GM12801 (cell line): ENCODE measurements around the gene SNRNP48.

Source experiments
- TF ChIP-seq, protein P1 (sequence below): IDR thresholded peaks from one replicate; pipeline ENCODE4 v1.5.1; 2011; ENCODE audit warnings: control low read depth; ENCODE audit not compliant: insufficient read length; ENCODE audit errors: extremely low read depth

Gene SNRNP48

DNA sequence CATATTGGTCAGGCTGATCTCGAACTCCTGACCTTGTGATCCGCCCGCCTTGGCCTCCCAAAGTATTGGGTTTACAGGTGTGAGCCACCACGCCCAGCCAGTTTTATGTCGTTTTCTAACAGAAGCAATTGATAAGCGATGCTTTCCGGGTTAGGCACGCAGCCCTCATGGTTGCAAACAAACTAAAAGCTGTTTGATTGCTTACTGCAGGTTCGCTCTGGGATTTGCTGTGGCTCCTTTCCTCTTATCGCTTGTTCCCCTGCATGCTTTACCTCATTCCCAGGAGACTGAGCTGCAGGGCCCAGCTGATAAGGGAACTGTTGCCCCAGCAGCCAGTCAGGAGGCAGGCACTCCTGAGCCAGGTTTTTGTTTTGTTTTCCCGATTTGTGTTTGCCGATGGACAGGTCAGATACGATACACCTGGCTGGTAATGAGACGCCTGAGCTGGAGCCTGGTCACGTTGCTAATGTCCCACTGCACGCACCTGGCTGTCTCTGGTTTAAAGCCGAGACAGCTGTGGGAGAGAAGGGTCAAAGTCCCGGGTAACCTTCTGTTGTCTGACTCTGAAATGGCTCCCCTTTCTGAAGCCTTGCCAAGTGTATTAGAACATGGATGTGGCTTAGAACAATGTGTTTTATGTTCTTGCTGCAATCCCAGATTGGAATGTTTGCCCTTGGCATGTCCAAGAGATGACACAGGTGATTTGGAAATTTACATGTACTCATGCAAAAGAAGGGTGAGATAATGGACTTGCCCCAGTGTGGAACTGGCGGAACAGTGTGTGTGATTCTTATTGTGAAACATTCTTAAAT is 28.6 kb upstream of the SNRNP48 start:
- TF ChIP-seq, protein P1, sequence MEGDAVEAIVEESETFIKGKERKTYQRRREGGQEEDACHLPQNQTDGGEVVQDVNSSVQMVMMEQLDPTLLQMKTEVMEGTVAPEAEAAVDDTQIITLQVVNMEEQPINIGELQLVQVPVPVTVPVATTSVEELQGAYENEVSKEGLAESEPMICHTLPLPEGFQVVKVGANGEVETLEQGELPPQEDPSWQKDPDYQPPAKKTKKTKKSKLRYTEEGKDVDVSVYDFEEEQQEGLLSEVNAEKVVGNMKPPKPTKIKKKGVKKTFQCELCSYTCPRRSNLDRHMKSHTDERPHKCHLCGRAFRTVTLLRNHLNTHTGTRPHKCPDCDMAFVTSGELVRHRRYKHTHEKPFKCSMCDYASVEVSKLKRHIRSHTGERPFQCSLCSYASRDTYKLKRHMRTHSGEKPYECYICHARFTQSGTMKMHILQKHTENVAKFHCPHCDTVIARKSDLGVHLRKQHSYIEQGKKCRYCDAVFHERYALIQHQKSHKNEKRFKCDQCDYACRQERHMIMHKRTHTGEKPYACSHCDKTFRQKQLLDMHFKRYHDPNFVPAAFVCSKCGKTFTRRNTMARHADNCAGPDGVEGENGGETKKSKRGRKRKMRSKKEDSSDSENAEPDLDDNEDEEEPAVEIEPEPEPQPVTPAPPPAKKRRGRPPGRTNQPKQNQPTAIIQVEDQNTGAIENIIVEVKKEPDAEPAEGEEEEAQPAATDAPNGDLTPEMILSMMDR, result no peak

DNA sequence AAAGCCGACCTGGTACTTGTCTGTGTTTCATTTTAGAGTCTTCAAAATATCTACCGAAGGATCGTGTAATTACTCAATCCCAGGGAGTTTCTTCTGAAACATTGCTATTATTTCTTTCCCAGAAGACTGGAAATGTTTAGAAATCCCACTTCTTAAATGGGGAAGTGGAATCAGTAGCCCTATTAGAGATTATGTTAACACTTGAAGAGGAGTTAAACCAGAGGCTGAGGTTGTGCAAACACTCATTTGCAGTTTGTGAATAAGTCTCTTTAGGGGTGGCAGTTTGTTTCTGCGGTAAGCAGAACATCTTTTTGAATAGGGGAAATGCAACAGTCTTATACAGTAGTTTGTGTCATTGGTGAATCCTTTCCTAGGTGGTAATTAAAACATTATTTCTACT is 27.2 kb upstream of the SNRNP48 start:
- TF ChIP-seq, protein P1, result no peak

DNA sequence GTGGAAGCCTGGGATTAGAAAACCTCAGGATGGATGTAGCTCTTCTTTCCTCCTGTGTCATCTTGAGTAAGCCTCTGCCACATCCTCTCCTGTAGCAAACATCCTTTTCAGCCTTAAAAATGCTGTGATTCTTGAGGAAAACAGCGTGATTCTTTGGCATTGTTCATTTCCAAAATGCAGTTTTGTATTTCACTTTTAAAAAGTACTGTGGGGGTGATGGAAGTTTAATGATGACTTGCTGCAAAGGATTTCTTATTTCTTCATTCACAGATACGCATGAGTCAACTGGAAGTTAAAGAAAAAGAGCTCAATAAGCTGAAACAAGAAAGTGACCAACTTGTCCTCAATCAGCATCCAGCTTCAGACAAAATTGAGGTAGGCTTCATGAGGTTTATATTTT is 23.9 kb upstream of the SNRNP48 start:
- TF ChIP-seq, protein P1, result no peak

DNA sequence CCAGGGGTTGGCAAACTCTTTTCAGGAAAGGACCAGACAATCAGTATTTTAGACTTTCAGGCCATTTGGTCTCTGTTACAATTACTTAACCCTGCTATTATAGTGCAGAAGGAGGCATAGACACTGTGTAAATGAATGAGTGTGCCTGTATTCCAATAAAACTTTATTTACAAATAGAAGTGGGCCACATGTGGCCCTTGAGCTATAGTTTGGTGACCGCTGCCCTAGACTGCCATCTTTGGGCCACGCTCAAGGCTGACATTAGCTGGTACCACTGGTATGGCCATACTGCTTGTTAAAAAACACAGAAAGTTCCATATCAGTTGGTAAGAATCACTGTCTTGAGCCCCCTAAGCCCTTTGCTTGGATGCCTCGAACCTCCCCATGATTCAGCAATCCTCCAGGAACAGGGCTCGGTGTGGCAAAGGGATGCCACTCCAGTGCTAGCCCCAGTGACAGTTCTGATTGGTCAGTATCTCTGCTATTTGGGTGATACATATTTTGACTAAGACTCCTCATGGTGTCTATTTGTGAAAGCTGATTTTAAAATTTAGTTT is 23.3 kb upstream of the SNRNP48 start:
- TF ChIP-seq, protein P1, result no peak

DNA sequence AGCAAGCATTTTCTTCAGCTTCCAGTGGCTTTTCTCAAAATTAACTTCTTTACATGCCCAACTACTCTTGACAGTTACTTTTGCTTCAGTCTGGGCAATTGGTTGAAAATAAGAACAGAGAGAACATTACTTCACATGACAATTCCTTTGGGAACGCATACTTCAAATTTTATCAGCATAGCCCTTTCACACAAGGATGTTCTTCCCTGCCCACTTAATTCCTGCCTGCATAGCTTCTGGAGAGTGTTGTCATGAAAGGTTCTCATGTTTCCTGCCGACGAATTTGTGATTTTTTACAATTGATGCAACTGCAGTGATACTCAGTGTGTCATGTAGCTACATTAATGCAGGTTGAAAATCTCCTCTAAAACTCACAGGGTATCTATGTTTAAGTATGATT is 22.0 kb upstream of the SNRNP48 start:
- TF ChIP-seq, protein P1, result no peak

DNA sequence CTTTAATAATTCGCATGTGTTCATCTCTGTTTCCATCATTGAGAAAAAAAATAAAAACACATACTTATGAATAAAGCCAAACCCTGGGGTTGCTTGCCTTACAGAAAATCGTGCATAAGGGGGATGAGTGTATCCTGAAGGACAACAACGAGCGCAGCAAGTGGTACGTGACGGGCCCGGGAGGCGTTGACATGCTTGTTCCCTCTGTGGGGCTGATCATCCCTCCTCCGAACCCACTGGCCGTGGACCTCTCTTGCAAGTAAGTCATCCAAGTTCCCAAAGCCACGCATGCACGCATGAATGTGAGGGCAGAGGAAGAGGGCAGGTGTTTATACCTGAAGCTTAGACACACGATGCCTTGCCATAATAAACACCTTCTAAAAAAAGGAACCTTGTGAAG is 20.9 kb upstream of the SNRNP48 start:
- TF ChIP-seq, protein P1, result no peak

DNA sequence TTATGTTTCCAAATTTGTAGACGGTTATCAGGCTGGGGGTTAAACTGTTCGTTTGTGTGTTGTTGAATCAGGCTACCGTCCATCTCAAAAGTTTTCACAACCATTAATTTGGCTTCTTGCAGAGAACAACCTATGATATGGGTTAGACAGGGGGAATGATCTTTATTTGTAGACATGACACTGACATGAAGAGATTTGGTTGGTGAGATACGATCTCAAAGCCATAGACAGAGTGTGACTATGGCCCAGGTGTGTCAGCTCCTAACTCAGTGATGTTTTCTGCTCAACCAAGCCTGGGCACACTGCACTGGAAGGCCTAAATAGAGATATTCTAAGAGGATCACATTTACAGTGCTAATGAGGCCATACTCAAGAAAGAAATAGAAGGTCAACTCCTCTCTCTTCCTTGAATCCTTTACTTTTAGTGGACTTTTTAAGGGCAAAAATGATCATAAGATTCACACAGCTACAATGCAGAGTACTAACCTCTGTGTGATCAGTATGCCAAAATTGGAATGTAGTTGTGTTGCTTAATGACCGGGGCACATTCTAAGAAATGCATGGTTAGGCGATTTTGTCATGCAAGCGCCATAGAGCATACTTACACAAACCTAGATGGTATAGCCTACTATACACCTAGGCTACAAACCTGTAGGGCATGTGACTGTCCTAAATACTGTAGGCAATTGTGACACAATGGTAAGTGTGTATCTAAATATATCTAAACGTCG is 17.6 kb upstream of the SNRNP48 start:
- TF ChIP-seq, protein P1, result no peak
